ENCODE data around the gene REXO4.
A peak's percentile ranks its signal among the peaks of the same experiment; 100 is the strongest.
"Not testable (repeated sequence)": the region's sequence is repeated elsewhere in the genome, so short reads cannot be mapped to it uniquely, and the experiment has no call there.

The REXO4 gene

DNA sequence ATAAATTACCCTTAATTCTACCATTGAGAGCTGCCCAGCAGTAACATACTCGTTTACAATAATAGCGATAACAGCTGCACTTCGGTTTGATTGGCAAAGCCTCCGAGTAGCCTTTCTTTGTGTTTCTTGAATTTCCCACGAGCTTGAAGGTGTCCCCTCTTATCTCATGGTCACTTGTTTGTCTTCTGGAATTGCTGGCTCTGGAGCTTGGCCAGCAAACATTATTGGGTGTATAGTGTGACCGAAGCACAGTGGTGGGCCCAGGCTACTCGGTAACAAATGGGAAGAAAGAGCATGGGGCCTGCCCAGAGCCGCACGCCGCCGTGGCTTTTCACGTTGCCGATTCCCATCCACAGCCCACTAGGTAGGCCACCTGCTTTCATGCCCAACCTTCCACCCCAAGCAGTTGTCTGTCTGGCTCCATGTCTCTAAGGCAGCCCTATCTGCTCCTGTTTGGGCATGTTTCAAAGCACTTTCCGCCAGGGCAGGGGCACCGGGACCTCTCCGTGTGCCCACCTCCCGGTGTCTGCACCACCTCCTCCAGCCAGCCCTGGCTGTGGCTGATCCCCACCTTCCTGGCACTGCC is 33.0 kb downstream of the REXO4 start:
- DNase-seq, result no peak

DNA sequence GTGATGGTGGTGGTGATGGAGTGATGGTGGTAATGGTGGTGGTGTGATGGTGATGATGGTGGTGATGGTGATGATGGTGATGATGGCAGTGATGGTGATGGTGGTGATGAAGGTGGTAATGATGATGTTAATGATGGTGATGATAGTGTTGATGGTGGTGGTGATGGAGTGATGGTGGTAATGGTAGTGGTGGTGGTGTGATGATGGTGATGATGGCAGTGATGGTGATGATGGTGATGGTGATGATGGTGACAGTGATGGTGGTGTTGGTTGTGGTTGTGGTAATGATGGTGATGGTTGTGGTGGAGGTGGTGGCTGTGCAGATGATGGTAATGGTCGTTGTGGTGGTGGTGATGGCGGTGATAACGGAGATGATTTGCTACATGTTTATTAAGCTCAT is 34.4 kb downstream of the REXO4 start:
- DNase-seq, result no peak

DNA sequence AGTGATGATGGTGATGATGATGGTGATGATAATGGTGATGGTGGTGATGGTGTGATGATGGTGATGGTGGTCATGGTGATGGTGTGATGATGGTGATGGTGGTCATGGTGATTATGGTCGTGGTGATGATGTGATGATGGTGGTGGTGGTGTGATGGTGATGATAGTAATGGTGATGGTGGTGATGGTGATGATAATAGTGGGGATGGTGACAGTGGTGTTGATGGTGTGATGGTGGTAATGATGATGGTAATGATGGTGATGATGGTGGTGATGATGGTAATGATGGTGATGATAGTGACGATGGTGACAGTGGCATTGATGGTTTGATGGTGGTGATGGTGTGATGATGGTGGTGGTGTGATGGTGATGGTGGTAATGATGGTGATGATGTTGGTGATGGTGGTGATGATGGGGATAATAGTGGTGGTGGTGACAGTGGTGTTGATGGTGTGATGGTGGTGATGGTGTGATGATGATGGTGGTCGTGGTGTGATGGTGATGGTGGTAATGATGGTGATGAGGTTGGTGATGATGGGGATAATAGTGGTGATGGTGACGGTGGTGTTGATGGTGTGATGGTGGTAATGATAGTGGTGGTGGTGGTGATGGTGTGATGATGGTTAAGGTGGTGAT is 35.2 kb downstream of the REXO4 start:
- no peak for DNase-seq

DNA sequence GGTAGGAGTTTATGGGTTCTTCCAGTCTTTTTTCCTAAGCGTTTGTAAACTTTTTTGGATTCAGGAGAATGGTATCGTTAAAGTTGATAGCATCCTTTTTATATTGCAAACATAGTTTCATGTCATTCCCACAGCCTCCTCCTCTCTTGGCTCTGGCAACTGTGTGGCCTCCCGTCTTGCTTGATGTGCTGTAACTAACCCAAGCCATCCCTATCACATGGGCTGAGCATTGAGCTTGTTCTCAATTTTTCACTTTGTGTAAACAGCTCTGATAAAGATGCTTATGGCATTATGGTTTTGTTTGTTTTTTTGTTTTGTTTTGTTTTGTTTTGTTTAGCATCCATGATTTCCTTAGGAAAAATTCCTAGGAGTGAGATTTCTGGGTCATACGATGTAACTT is 37.1 kb downstream of the REXO4 start:
- DNase-seq, result no peak

DNA sequence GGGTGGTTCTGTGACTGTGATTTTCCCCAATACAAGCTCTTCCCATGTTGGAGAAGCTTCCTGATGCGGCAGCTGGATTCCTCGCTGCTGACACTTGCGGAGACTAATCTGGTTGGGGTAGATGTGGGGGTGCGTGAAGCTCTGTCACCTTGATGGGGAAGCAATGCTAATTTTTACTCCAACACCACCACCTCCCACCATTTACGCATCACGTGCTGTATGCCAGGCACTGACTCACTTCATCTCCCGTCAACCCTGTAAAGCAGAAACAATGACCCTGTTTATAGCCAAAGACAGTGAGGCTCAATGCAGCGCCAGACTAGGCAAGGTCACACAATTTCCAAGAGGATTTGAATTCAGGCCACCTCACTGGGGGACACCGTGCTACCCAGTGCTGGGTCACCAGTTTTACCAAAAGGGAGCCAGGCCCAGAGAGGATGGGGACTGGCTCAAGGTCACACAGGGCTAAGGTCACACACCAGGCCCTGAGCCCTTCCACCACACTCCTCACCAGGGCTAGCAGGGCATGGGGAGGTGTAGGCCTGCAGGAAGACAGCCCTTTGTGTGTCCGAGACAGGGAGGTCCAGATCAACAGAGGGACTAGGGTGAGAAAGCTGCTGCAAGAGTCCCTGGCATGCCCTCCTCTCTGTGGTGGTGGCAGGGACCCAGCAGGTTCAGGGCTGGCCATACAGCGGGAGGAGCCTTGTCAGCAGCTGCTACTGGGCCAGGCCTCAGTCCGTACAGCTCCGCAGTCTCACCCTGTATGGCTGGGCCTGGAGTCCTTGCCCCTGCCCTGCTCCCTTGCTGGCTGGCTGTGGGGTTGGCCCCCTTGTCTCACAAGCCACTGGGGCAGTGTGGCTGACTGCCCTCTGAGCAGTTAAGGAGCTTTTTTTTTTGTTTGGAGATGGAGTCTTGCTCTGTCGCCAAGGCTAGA is 38.4 kb downstream of the REXO4 start:
- no peak for DNase-seq

DNA sequence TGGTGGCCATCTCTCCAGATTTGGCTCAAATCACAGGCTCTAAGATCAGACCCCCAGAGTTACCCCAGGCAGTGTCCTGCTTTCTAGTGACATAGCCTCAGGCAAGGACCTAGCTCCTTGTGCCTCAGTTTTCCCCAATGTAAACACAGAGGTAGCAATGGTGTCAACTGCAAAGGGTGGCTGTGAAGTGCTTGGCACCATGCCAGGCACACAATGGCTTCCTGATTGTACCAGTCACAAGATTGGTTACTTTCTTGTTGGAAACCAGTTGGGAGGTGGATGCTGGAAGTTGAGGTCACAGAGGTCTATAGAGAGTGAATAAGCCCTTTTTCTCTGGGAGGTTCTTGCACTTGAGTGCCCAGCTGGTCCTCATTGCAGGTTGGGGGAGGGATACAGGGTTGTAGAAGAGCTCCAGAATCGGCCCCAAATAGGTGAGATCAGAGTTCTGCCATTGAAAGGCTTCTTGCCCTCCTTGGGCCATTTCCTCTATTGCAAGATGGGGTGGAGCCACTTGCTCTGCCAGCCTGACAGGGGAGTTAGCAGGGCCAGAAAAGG is 39.3 kb downstream of the REXO4 start:
- DNase-seq, result no peak

DNA sequence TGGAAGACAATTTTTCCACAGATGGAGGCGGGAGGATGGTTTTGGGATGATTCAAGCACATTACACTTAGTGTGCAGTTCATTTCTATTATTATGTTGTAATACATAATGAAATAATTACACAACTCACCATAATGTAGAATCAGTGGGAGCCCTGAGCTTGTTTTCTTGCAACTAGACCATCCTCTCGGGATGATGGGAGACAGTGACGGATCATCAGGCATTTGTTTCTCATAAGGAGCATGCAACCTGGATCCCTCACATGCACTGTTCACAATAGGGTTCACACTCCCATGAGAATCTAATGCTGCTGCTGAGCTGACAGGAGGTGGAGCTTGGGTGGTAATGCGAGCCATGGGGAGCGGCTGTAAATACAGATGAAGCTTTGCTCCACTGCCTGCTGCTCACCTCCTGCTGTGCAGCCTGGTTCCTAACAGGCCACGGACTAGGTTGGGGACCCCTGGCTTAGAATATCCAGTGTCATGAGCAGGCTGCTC is 40.0 kb downstream of the REXO4 start:
- peak; percentile 71 for DNase-seq

DNA sequence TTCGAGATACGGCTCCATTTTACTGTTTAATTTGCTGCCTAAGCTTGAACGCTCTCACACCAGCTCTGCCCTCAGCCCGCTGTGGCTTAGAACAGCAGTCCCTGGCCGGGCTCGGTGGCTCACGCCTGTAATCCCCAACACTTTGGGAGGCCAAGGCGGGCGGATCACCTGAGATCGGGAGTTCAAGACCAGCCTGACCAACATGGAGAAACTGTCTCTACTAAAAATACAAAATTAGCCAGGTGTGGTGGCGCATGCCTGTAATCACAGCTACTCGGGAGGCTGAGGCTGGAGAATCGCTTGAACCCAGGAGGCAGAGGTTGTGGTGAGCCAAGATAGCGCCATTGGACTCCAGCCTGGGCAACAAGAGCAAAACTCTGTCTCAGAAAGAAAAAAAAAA is 40.5 kb downstream of the REXO4 start:
- DNase-seq, result not testable (repeated sequence)

DNA sequence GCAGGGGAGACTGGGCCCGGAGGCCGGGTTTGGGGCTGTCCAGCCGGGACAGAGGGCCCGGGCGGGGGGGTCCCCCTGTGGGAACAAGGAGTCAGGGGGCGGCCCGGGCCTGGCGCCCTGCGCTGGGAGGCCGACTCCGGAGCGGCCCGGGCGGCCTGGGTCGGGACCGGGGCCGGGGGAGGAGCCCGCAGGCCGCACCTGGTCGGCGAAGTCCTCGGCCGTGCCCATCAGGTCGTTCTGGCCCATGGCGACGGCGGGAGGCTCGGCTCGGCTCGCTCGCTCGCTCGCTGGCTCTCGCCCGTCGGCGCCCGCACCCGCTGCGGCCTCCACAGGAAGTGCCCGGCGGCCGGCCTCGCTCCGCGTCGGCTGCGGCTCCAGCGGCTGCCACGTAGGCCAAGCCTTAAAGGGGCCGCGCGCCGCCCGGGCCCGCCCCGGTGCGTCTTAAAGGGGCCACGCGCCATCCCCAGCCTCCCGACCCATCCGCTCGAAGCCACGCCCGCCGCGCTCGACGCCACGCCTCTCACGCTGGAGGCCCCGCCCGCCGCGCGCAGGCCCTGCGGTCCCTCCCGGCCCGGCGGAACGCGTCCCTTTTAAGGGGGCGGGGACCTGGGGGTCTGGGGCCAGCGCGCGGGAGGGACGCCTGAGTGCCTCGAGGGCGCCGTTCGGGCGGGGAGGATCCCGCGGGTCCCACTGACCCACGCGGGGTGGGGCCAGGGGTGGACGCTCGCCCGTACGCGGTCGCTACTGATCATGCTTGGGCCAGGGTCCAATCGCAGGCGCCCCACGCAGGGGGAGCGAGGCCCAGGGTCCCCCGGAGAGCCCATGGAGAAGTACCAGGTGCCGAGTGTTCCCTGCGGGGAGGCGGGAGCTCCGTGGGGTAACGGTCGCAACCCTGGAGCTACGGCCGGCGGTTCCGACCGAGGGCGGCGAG is 41.8 kb downstream of the REXO4 start, which contains the start of the genes STKLD1 and SURF4:
STKLD1 (plus strand) TSS at position 643 of the 931 bp plus-strand sequence; CDS start at position 751, 108 bp downstream.
SURF4 (minus strand) TSS at position 337 of the 931 bp plus-strand sequence; CDS start at position 246, 91 bp downstream.
- DNase-seq, result peak; percentile 80

DNA sequence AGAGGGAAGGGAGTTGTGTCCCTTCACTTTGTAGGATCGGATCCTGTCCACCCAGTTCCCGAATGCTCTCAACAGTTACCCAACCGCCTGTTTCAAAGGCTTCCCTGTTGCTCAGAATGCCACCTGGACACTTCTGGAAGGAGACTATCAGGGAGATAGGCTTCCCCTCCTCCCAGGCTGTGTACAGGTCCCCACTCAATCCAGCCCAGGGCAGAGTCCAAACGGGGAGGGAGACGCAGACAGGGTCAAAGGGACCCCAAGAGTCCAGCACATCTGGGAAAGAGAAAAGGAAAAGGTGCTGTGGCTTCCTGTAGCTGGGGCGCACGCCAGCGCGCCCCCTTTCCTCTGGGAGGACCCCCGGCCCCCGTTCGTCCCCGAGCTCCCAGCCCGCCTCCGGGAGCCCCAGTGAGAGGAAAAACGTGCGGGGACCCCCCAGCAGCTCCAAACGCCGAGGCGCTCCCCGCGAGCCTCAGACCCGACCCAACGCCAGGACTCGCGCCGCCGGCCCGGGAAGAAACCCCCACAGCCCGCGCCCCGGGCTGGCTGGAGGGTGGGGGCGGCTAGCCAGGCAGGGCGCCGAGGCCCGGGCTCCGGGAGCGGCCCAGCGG is 42.6 kb downstream of the REXO4 start:
- DNase-seq, result no peak

DNA sequence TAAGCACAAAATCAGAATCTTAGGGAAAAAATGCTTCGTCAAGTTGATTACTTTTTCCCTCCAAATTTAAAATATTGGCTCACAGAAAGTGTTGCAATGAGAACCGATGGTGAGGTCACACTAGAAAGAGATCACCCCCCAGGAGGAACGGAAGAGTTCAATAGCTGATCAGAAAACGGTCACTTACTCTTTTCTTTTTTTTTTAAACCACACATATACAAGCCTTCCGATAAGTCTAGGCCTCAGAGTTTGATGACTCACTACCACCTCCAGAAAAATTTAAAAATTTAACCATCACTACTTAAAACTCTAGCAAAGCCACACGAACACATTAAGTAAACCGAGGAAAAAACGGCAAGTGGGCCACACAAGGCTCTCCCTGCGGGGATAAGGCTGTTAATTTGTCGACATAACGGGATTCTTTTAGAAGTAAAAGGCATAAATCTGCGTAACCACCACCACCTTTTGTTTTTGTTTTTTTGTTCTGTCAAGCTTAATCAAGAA is 43.1 kb downstream of the REXO4 start:
- DNase-seq, result no peak

DNA sequence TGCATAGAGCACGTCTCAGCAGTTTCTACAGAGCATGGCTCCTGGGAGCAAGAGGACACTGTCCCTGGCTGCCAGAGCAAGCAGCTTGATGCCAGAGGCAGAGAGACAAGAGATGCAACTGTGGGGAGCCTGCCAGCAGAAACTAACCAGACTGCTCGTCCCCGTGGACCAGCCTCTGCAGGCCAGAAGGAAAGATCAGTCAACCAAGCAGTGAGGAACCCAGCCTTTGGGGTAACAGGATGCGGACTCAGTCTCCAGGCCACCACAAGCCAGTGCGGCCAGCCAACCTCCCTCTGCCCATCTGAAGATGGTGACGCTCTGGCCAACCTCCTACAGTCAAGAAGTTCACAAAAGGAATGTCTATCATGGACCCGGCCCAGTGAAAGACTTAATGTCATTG is 45.7 kb downstream of the REXO4 start:
- no peak for DNase-seq

DNA sequence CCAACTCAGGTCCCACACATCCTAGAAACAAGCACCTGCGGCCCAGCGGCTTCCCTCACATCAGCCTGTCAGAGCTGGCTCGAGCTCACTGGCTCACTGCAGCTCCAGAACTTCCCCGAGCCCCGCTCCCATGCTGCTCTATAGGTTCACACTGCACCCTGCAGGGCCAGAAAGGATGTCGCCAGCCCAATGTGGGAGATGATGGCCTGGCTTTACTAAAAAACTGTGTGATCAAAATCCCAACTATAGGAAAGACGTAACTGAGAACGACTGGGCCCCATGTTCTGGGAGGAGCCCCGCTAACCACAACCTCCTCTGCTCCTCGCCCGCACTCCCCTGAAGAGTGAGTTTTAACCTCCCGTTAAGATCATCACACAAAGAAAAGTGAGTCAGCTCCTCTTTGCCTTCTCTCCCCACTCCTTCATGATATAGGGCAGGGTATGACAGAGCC is 46.5 kb downstream of the REXO4 start:
- no peak for DNase-seq

DNA sequence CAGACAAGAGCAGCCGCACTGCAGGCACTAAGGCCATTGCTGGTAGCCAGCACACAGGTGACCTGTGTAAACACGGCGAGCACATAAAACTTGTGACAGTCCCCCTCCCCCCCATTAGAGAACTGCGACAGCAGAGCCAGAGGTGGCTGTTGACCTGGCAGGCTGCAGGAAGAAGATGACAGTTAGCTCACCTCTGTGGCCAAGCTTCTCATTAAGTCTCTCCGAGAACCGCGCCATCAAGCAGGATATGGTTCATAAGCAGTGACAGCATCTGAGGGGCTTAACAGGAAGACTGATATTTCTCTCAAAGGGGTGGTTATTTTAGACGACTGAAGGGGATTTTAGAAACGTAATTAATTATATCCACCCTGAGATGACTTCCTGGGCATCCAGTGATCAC is 47.1 kb downstream of the REXO4 start:
- no peak for DNase-seq

DNA sequence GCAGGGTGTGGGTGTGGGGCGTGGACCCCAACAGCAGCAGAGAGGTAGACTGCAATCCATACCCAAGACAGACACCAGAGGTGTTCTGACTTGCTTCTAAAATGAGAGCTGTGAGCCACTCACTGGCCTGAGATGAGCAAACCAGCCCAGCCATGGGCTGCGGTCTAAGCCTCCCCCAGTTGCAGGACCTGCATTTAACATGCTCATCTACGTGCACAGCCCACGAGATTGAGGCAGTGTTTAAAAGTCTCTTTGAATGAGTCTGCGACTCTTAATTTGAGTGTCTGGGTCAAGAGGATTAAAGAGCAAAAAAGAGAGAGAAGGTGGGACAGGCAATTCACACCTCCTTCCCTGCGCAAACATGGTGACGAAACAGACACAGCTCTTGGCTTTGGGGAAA is 47.9 kb downstream of the REXO4 start:
- no peak for DNase-seq

DNA sequence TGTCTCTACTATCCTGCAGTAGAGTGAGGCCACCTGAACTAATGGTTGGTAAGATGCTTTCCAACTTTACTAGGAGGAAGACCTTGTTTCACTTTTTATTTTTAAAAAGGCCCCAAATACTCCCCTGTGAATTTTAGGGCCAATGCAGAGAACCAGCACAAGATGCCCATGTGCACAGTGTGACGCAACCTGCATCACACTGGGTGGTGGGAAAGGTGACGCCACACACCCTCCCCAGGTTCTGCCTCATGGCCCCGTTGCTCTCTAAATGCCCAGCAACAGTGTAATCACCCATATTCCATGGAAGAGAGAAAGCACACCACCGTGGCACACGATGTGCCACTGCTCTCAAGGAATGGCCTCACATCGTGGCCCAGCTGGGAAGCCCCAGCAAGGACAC is 48.4 kb downstream of the REXO4 start:
- DNase-seq, result no peak

DNA sequence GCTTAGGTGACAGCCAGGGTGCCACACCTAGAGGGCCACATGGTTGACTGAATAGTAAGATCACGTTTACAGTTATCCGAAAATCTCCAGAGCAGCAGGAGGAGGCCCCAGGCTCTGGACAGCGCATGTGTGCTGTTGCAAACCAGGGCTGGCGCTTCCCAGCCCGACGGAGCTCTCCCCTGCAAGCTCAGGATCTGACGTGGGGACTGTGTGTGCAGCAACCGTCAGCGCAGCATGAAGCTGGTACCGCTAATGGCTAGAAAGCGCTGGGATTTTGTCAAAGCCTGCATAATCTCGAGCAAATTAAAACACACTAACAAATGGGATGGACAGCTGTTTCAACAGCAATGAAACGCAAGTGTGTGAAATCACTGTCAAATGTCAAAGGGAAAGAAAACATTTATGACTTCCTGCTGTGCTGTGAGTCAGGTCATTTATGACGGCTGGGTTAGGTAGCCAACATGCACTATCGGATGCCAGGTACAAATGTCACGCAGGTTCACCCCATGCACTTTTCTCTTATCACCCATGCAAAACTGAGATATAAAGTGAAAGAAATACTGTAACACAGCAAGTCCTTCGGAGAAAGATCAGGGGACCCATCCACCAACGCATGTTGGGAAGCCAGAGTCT is 49.4 kb downstream of the REXO4 start:
- DNase-seq, result no peak

DNA sequence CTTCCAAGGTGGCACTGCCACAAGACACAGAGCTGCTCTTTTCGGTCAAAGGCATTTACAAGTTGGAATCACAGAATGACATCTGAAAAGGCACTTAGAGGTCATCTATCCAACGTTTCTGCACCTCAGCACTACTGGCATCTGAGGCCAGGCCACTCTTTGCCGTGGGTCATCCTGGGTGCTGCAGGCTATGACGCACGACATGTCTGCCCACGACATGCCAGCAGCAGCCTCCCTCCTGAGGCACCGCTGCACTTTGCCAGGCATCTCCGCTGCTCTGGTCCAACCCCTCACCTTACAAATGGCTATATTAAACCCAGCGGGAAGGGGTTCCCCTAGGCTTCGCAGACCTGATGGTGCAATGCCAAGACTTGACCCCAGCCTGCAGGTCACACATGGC is 50.0 kb downstream of the REXO4 start:
- no peak for DNase-seq

DNA sequence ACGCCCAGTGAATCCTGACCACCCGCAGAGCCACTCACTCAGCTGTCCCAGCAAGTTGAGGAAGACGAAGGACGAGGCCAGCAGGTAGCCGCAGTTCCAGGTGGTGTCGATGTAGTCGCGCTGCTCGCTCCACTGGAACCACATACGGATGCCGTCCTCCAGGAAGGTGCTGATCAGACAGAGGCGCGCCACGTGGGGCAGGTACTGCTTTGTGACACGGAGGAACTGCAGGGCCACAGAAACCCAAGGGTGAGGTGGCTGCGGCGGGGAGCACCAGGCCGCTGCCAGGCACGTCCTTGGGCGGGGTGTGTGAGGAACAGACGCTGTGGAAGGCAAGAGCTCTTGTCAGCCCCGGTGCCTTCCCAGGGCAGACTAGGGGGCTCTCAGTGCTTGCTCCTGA is 50.6 kb downstream of the REXO4 start:
- DNase-seq, result no peak

DNA sequence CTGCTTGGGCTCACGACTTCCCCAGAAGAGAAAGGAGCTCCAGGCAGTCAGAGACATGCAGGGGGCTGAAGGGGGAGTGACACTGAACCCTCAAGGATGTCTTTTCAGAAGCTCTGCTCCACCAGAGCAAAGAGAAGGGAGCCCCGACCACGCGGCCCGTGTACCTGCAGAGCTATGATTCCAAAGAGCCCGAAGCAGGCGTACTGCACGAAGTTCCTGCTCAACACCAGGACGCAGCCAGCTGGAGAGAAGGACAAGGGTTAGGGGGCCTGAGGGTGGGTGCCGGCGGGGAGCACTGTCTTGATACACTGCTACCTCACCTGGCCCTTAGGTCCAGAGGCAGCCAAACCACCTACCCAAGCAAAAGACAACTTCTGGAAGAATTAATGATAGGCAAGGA is 51.4 kb downstream of the REXO4 start:
- DNase-seq, result no peak
